Measurements from ENCODE around the gene CLSTN1.

CLSTN1 gene

GRCh38 chr1:9710037-9710436 lies 113.7 kb downstream of the CLSTN1 start:
- no peak for DNase-seq

DNA sequence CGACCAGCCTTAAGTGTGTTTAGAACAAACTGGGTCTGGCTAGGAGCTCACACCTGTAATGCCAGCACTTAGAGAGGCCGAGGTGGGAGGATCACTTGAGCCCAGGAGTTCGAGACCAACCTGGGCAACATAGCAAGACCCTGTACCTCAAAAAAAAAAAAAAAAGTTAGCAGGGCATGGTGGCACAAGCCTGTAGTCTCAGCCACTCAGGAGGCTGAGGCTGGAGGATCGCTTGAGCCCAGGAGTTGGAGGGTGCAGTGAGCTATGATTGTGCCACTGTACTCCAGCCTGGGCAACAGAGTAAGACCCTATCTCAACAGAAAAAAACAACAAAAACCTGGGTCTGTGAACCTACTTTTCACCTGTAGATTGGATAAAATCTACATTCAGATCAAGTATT lies 117.6 kb downstream of the CLSTN1 start:
- DNase-seq: no peak

- DNase-seq: no peak
These were observed 118.2 kb downstream of the CLSTN1 start for GRCh38 chr1:9705337-9706093.

GRCh38 chr1:9703681-9704080 lies 120.1 kb downstream of the CLSTN1 start:
- DNase-seq: no peak

- no peak for DNase-seq
These were observed 120.6 kb downstream of the CLSTN1 start for GRCh38 chr1:9703165-9703509.

DNA sequence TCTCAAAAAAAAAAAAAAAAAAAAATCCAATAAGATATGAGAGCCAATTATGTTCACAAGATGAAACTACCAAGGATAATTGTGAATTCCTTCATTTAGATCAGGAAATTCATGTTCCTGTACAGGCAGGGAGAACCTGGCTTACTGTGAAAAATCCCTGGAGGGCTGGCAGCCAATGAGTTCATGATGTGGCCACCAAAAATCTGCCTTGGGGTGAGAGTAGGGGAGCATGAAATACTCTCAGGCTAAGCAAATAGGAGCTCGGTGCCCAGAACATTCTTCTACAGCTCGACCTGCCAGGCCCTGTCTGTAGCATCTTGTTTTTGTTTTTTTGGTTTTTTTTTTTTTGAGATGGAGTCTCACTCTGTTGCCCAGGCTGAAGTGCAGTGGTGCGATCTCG lies 122.1 kb downstream of the CLSTN1 start:
- no peak for DNase-seq

- no peak for DNase-seq
These were observed 123.4 kb downstream of the CLSTN1 start for GRCh38 chr1:9700340-9700739.

DNA sequence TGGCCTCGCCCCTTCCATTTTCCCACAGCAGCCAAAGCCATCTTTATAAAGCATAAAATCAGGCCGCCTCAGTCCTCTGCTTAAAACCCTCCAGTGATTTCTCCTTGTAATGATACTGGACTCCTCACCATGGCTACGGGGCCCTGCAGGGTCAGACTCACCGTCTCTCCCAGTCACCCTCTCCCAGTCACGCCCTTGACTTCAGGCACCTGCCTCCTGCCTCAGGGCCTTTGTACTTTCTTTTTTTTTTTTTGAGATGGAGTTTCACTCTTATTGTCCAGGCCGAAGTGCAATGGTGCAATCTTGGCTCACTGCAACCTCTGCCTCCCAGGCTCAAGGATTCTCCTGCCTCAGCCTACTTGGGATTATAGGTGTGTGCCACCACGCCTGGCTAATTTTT lies 124.4 kb downstream of the CLSTN1 start:
- DNase-seq: no peak

GRCh38 chr1:9696793-9697192 lies 127.0 kb downstream of the CLSTN1 start:
- peak in 2 of 3 donors; percentile 36 to 39 for DNase-seq

DNA sequence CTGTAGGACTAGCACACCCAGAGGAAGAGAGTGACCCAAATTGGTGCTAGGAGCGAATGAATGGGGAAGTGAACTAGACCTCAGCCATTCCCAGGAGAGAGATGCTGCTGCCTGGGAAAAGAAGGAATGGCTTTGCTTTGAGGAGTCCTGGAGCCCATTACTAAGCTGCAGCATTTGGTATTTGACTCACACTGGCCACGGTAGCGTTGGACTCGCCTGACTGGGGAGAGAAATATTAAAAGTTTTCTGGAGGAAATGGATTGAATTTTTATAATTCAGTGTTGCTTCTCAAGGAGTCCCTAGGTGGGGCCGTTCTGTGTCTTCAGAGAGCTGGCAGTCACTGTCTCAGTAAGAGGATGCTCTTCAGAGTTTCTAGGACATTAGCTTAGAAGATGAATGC lies 132.1 kb downstream of the CLSTN1 start:
- DNase-seq: no peak

DNA sequence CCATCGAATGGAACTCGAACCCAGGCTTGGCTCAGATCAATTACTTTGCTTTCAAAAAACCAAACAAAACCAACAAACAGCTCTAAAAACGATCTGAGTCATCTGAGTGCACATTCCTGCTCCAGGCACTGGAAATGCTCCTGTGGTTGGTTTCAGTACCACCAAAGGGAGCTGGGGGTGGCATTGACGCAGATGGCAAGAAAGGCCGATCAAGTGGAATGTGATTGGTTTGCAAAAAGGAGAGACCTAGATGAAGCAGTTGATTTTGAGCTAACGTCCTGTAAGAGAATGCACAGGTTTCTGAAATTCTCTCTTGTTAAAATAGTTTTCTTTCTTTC lies 132.7 kb downstream of the CLSTN1 start:
- no peak for DNase-seq

DNA sequence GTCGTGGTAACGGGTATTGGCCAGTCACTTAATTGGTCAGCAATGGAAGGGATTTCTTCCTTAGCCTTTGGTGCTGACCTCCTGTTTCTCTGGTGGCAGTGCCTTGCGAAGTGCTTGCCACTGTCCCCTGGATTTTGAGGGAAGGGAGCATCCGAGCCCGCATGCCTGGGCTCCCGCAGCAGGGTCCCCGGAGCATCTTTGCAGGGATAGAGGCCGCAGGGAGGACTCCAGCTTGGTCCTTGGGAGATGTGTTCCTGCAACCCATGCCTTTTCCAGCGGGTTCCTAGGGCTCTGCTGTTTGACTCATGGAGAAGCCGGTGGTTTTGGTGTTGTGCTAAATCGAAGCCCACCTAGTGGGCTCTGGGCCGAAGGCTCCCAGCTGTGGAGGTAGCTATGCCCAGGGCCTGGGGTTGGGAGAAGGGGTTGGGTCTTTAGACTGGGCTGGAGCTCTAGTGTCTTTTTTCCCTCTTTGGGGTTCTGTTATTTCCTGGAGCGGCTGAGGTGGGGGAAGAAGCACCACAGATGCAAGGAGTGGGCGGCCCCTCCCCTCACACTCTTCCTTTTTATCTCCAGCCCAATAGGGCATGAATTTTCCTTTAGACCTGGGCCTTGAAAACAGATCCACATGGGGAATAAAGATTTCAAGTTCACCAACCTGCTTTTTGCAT lies 133.2 kb downstream of the CLSTN1 start:
- DNase-seq: peak in 1 of 3 donors; percentile 25

DNA sequence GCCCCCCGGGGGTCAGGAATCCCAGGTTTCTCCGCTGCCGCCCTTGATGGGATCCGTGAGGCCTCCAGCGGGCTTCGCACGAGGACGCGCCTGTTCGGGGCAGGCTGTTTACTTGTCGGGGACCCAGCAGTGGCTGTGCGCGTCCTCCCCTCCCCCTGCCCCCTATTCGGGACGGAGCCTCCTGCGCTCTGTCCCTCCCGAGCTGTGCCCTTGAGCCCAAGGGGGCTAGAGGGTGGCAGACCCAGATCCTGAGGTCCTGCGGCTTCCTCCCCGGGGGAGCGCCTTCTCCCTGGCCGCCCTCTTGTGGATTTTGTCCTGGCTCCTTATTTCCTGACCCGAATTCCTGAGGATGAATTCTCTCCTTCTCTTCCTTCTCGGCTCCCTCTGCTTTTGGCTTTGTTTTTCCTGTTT lies 133.8 kb downstream of the CLSTN1 start:
- DNase-seq: no peak

GRCh38 chr1:9689011-9689706 lies 134.6 kb downstream of the CLSTN1 start:
- DNase-seq: peak; percentile 75 to 94 (median 86)

DNA sequence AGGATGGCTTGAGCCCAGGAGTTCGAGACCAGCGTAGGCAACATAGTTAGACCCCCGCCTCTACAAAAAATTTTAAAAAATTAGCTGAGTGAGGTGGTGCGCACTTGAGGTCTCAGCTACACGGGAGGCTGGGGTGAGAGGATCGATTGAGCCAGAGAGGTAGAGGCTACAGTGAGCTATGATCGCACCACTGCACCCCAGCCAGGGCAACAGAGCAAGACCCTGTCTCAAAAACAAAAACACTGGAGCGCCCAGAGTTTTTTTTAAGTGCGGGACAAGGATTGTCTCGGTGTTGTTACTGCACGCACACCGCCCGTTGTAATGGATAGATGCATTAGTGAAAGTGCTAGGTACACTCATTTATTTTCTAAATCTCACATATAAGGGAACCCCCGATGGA lies 135.2 kb downstream of the CLSTN1 start:
- DNase-seq: no peak

DNA sequence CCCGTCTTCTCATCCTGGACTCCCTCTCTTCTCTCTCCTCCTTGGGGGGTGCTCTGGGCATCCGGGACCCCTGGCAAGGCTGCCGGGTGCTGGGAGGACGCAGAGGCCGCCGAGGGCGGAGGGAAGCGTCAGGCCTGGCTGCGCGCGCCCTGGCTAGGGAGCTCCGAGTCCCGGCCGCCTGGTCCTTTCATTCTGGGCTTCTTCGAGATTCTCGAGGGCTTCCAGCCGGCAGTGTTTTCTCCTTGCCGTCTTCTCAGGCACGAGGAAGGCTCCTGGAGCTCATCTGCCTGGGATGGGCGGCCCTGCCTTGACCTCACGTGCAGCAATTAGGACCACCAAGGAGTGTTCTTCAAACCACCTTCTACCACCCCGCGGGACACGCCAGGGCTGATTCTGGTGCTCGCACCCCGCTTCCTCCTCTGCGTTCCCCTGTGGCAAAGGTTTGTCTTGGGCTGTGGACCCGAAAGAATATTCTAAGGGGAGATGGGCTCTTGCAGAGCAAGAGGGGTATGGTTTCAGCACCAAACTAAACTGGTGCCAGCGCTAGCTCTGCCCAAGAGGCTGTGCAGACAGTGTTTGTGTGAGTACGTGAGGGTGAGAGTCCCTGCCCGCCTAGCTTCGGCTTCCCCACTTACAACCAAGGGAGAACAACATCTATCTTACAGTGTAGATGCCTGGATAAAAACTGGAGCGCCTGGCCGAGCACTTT lies 135.7 kb downstream of the CLSTN1 start:
- DNase-seq: peak in 1 of 3 donors; percentile 28

- peak; percentile 88 to 91 (median 91) for DNase-seq
These were observed 136.5 kb downstream of the CLSTN1 start for GRCh38 chr1:9687120-9687873.

- DNase-seq: no peak
These were observed 139.0 kb downstream of the CLSTN1 start for GRCh38 chr1:9684801-9685200.

GRCh38 chr1:9680828-9681227 lies 142.9 kb downstream of the CLSTN1 start:
- DNase-seq: no peak

DNA sequence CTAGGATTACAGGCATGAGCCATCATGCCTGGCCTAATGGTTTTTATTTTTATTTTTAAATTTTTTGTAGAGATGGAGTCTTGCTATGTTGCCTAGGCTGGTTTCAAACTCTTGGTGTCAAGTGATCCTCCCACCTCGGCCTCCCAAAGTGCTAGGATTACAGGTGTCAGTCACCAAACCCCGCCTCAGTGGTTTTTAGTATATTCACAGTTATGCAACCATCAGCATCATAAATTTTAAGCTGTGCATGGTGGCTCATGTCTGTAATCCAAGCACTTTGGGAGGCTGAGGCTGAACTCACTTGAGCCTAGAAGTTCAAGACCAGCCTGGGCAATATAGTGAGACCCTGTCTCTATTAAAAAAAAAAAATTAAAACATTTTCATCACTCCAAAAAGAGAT lies 143.7 kb downstream of the CLSTN1 start:
- no peak for DNase-seq

Measured in suppressor macrophage treated with lipopolysaccharide for 1 hour (primary cell).